Astrocyte (in vitro differentiated cells and primary cell): ENCODE data around the gene AGBL4. TPM values are rescaled to one million over a fixed set of nuclear protein-coding genes. Genes with fewer than 3 reads are reported as not detected.
A peak's percentile ranks its signal among the peaks of the same experiment; 100 is the strongest.

Experiments used
- DNase-seq: peaks from one replicate; pipeline ENCODE4 v3.0.0-alpha.2; 2010; ENCODE audit warnings: low read depth
- FAIRE-seq: peaks from 2 replicates; lab custom pipeline; 2011; peaks lifted over from hg19 to GRCh38; lab: Jason Lieb, UNC
- H2AFZ ChIP-seq: 2 replicates; pipeline ENCODE4 v1.6.0; 2012; ENCODE audit warnings: low read depth, low read length, inconsistent platforms
- H3K27ac ChIP-seq: 2 replicates; pipeline ENCODE4 v1.5.1; 2011; ENCODE audit warnings: low read depth, low read length, inconsistent platforms
- H3K27me3 ChIP-seq: 2 replicates; pipeline ENCODE4 v1.6.0; 2011; ENCODE audit warnings: low read length, inconsistent platforms; ENCODE audit not compliant: insufficient read depth
- H3K36me3 ChIP-seq: 2 replicates; pipeline ENCODE4 v1.5.1; 2011; ENCODE audit warnings: low read length, inconsistent platforms; ENCODE audit not compliant: insufficient read depth
- H3K4me1 ChIP-seq: 2 replicates; pipeline ENCODE4 v1.5.1; 2011; ENCODE audit warnings: low read length, inconsistent platforms; ENCODE audit not compliant: insufficient read depth
- H3K4me2 ChIP-seq: 2 replicates; pipeline ENCODE4 v1.6.0; 2012; ENCODE audit warnings: low read length, inconsistent platforms
- H3K4me3 ChIP-seq: 2 replicates; pipeline ENCODE4 v1.5.1; 2011; ENCODE audit warnings: low read depth, mild to moderate bottlenecking, low read length, inconsistent platforms; ENCODE audit not compliant: insufficient read depth
- H3K79me2 ChIP-seq: 2 replicates; pipeline ENCODE4 v1.6.0; 2012; ENCODE audit warnings: mild to moderate bottlenecking, low read length, inconsistent platforms; ENCODE audit not compliant: insufficient read depth
- H3K9ac ChIP-seq: 2 replicates; pipeline ENCODE4 v1.6.0; 2012; ENCODE audit warnings: mild to moderate bottlenecking, low read length, inconsistent platforms
- H3K9me3 ChIP-seq: 2 replicates; pipeline ENCODE4 v1.5.1; 2012; ENCODE audit warnings: low read depth, mild to moderate bottlenecking, low read length, inconsistent platforms; ENCODE audit not compliant: insufficient read depth
- H4K20me1 ChIP-seq: 2 replicates; pipeline ENCODE4 v1.6.0; 2012; ENCODE audit warnings: low read length, inconsistent platforms; ENCODE audit not compliant: insufficient read depth
- H3K27ac Mint-ChIP-seq: one replicate; pipeline ENCODE4 v1.8.0; 2021; ENCODE audit warnings: mild to moderate bottlenecking, mixed read lengths; ENCODE audit not compliant: unreplicated experiment
- H3K27me3 Mint-ChIP-seq: one replicate; pipeline ENCODE4 v1.8.0; 2021; ENCODE audit warnings: low read depth, mixed read lengths; ENCODE audit not compliant: unreplicated experiment
- H3K36me3 Mint-ChIP-seq: one replicate; pipeline ENCODE4 v1.8.0; 2021; ENCODE audit warnings: low read depth, mixed read lengths; ENCODE audit not compliant: unreplicated experiment
- H3K4me1 Mint-ChIP-seq: one replicate; pipeline ENCODE4 v1.8.0; 2021; ENCODE audit warnings: low read depth, mixed read lengths; ENCODE audit not compliant: unreplicated experiment
- H3K4me3 Mint-ChIP-seq: one replicate; pipeline ENCODE4 v1.8.0; 2021; ENCODE audit warnings: mild to moderate bottlenecking, moderate library complexity, mixed read lengths; ENCODE audit not compliant: unreplicated experiment
- H3K9me3 Mint-ChIP-seq: one replicate; pipeline ENCODE4 v1.8.0; 2021; ENCODE audit warnings: mild to moderate bottlenecking, mixed read lengths; ENCODE audit not compliant: unreplicated experiment
- EZH2 ChIP-seq: IDR thresholded peaks from 2 replicates; pipeline ENCODE4 v1.6.1; 2012; ENCODE audit warnings: mild to moderate bottlenecking, low read length, inconsistent platforms; ENCODE audit not compliant: insufficient read depth
- total RNA-seq: library from RNA; stranded (reverse); gene quantifications from 2 replicates; pipeline ENCODE4 v1.2.1, GENCODE V29; 2021
- TF ChIP-seq, protein P1 (sequence below): IDR thresholded peaks from 2 replicates; pipeline ENCODE4 v1.5.1; 2011; ENCODE audit warnings: low read depth, mild to moderate bottlenecking, inconsistent platforms, low read length, moderate library complexity; ENCODE audit not compliant: insufficient read depth

AGBL4 gene
- total RNA-seq, 1 donor from 2014 or later, result not detected

DNA sequence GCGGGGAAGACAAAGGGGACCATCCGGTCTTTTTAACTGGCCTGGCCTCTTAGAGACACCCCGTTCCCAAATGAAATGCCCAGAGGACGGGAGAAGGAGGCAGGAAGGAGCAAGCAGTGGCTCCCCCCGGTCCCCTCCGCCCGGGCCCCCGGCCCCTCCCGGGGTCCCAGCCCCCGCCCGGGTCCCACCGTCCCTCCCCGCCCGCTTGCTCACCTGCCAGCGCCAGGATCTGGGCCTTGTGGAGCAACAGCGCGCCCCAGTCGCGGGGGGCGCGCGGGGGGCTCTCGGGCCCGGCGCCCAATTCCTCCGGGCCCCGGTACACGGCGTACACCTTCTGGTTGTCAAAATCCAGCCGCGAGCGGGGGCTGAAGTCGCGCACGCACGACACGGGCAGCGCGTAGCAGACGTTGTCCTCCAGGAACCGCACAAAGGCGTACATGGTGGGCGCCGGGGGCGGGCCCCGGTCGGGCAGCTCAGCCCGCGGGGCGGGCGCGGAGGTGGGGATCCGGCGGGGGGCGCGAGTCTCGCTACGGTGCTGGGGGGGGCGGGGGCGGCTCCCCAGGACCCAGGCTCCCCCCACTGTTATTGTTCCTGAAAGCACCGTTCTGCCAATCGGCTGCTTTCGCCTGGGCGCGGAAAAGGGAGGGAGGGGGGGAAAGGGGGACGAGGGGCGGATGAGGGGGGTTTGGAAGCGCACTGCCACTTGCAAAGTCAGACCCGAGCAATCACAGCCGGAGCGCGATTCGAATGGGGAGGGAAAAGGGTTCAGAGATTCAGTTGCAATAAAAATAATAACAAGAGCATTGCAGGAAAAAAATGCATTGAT is 1247.1 kb downstream of the AGBL4 start, which contains the start of gene BEND5:
TSS of gene BEND5 (minus strand) at position 499 of the 826 bp plus-strand sequence. CDS start at position 439, 60 bp downstream.
- Histone ChIP-seq H4K20me1 (no peaks in the 10 kb centered on the region), H3K4me3 (peak within 1 kb of the TSS; percentile 65), H3K4me2 (peak within 1 kb of the TSS; percentile 94), H3K27ac (no peak within 1 kb of the TSS), H2AFZ (peak within 1 kb of the TSS; percentile 80), H3K4me1 (peaks cover 3% of the 10 kb centered on the region), H3K9ac (peak within 1 kb of the TSS; percentile 53), H3K27me3 (no peaks in the 10 kb centered on the region), H3K36me3 (no peaks in the 10 kb centered on the region), H3K9me3 (no peaks in the 10 kb centered on the region), H3K79me2 (no peaks in the 10 kb centered on the region)
- peak within 1 kb of the TSS; percentile 90 for H3K4me3 Mint-ChIP-seq
- peaks cover 4% of the 10 kb centered on the region for H3K4me1 Mint-ChIP-seq
- peaks cover 33% of the 10 kb centered on the region for H3K27me3 Mint-ChIP-seq
- FAIRE-seq (no peak), DNase-seq (peak; percentile 39)
- no peaks in the 10 kb centered on the region for H3K36me3 Mint-ChIP-seq
- TF ChIP-seq, protein P1, sequence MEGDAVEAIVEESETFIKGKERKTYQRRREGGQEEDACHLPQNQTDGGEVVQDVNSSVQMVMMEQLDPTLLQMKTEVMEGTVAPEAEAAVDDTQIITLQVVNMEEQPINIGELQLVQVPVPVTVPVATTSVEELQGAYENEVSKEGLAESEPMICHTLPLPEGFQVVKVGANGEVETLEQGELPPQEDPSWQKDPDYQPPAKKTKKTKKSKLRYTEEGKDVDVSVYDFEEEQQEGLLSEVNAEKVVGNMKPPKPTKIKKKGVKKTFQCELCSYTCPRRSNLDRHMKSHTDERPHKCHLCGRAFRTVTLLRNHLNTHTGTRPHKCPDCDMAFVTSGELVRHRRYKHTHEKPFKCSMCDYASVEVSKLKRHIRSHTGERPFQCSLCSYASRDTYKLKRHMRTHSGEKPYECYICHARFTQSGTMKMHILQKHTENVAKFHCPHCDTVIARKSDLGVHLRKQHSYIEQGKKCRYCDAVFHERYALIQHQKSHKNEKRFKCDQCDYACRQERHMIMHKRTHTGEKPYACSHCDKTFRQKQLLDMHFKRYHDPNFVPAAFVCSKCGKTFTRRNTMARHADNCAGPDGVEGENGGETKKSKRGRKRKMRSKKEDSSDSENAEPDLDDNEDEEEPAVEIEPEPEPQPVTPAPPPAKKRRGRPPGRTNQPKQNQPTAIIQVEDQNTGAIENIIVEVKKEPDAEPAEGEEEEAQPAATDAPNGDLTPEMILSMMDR, result no peak
- peak; percentile 65 for TF ChIP-seq EZH2
- peaks cover 4% of the 10 kb centered on the region for H3K9me3 Mint-ChIP-seq
- H3K27ac Mint-ChIP-seq, result no peak within 1 kb of the TSS

DNA sequence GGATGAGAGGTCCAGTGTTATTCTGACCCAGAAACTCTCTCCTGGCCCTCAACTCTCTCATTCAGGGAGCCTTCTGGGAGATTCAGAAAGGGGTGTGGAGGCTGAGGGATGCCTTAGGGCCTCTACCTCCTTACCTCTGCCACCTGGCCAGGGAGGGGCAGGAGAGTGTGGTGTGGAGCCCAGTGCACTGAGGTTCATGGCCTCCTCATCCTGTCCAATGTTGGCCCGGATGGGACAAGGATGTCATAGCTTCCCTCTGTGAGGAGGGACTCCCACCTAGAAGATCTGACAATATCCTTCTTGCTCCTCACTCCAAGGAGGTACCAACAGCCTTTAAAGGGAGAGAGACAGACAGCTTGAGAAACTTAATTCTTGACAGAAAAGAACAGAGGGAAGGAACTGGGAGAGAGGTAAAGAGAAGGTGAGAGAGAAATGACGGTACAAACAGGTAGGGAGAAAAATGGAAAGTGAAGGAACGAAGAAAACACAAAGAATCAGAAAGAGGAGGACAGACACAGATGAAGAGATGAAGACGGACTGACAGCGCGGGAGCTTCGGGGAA is 1247.8 kb downstream of the AGBL4 start:
- DNase-seq (no peak), FAIRE-seq (no peak)
- H3K4me2 ChIP-seq, result peak overlapping the region; percentile 94
- Mint-ChIP-seq H3K4me1 (peaks cover 4% of the 10 kb centered on the region), H3K27ac (no peak overlapping the region), H3K4me3 (peak overlapping the region; percentile 90), H3K27me3 (peaks cover 29% of the 10 kb centered on the region), H3K9me3 (peaks cover 4% of the 10 kb centered on the region), H3K36me3 (no peaks in the 10 kb centered on the region)
- H3K79me2 ChIP-seq, result no peaks in the 10 kb centered on the region
- H3K4me3 ChIP-seq, result peak overlapping the region; percentile 45
- TF ChIP-seq, protein P1, result no peak
- no peak for TF ChIP-seq EZH2
- H3K4me1 ChIP-seq, result peaks cover 3% of the 10 kb centered on the region
- H4K20me1 ChIP-seq, result no peaks in the 10 kb centered on the region
- H2AFZ ChIP-seq, result peak overlapping the region; percentile 54
- H3K9me3 ChIP-seq, result no peaks in the 10 kb centered on the region
- peak overlapping the region; percentile 53 for H3K9ac ChIP-seq
- H3K27me3 ChIP-seq, result no peaks in the 10 kb centered on the region
- H3K27ac ChIP-seq, result no peak overlapping the region
- no peaks in the 10 kb centered on the region for H3K36me3 ChIP-seq
